Measurements from ENCODE around the gene DNAAF5. TPM values are rescaled to one million over a fixed set of nuclear protein-coding genes. Genes with fewer than 3 reads are reported as not detected.
A peak's percentile ranks its signal among the peaks of the same experiment; 100 is the strongest.

DNAAF5 gene
- total RNA-seq, 4 donors from 2014 or later, result 5.6 to 34.3 (median 13.3) TPM

DNA sequence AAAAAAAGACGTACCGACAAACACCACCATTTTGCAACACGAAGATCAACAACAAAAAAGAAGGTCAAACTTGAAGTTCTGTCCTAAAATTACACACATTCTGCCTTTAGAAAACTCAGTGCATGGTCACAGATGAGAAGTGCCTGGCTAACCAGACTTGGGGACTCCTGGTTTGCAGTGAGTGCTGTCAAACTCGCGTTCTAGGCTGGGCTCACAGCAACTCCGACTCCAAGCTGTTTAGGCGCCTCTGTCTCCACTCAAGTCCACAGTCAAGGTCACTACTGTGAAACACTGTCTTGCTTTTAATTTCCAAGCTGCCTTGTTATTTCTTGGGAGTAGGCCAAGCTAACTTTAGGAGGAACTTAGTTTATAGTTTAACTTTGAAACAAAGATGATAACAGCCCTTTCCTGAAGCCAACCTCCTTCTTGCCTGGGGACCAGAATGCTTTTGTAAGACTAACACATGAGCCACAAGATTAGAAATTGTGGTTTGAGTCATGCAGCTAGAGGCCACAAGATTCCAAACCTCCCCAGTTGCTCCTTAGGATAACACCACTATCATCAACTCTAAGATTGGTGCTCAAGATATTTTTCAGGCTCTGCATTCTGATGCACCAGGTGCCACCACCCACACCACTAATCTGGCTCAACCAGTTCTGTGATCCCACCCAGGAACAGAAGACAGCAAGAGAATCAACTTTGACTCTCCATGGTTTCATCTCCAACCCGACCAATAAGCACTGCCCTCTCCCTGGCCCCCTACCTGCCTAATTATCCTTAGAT lies 1.1 kb upstream of the DNAAF5 start:
- DNase-seq, result no peak
- Histone ChIP-seq H3K36me3 (no peaks in the 10 kb centered on the region), H3K4me1 (peaks cover 0 to 16% of the 10 kb centered on the region in 2 donors), H3K4me3 (no peak overlapping the region), H3K27ac (no peak overlapping the region), H3K9me3 (no peaks in the 10 kb centered on the region), H3K27me3 (no peaks in the 10 kb centered on the region)
- intact Hi-C loops (cut with DNase I; ENCODE audit: low total_unique reads), result loop anchor here (10.0 kb wide), 1 partner anchor 221 kb away; no protein-coding TSS in a partner anchor
- no peak for TF ChIP-seq POLR2A (IDR thresholded peaks at IDR 0.05)
- TF ChIP-seq, protein P1, sequence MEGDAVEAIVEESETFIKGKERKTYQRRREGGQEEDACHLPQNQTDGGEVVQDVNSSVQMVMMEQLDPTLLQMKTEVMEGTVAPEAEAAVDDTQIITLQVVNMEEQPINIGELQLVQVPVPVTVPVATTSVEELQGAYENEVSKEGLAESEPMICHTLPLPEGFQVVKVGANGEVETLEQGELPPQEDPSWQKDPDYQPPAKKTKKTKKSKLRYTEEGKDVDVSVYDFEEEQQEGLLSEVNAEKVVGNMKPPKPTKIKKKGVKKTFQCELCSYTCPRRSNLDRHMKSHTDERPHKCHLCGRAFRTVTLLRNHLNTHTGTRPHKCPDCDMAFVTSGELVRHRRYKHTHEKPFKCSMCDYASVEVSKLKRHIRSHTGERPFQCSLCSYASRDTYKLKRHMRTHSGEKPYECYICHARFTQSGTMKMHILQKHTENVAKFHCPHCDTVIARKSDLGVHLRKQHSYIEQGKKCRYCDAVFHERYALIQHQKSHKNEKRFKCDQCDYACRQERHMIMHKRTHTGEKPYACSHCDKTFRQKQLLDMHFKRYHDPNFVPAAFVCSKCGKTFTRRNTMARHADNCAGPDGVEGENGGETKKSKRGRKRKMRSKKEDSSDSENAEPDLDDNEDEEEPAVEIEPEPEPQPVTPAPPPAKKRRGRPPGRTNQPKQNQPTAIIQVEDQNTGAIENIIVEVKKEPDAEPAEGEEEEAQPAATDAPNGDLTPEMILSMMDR (IDR thresholded peaks at IDR 0.05), result no peak

DNA sequence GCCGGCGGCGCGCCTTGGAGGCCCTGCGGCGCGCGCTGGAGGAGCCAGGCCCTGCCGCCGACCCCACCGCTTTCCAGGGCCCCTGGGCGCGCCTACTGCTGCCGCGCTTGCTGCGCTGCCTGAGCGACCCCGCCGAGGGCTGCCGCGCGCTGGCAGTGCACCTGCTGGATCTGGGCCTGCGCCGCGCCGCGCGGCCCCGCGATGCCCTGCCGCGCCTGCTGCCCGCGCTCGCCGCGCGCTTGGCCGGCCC lies 280 bp downstream of the DNAAF5 start:
- no peaks in the 10 kb centered on the region for H3K9me3 ChIP-seq
- H3K4me3 ChIP-seq, result peak overlapping the region; percentile 35 to 93
- peak overlapping the region; percentile 28 to 52 for H3K27ac ChIP-seq
- peaks cover 0 to 16% of the 10 kb centered on the region in 2 donors for H3K4me1 ChIP-seq
- TF ChIP-seq POLR2A (IDR thresholded peaks at IDR 0.05), result no peak
- TF ChIP-seq, protein P1 (IDR thresholded peaks at IDR 0.05), result no peak
- intact Hi-C loops (cut with DNase I; ENCODE audit: low total_unique reads), result loop anchor here (10.0 kb wide), 1 partner anchor 222 kb away; no protein-coding TSS in a partner anchor
- H3K36me3 ChIP-seq, result no peaks in the 10 kb centered on the region
- no peak for DNase-seq
- no peaks in the 10 kb centered on the region for H3K27me3 ChIP-seq

DNA sequence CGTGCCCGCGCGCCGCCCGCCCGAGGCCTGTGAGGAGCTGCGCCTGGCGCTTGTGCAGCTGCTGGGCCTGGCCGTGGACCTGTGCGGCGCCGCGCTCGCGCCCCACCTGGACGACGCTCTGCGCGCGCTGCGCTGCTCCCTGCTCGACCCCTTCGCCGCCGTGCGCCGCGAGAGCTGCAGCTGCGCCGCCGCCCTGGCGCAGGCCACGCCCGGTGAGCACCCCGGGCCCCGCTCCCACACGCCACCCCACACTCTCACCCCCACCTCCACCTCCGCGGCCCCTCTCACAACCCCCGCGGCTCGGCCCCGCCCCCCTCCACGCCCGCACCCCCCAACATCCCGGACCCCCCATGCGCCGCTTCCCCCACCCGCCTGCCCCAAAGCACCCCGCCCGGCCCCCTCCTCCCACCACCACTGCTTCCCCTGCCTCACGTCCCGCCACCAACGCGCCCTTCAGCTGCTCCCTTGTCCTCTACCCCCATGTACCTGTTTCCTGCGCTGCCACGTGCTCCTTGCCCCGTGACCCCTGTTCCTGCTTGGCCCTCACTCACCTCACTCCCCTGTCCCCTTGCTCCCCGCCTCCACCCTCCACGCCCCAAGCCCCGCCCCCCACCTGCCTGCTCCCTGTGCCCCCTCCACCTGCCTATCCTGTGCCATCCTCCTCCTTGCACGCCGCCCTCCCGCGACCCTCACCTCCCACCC lies 756 bp downstream of the DNAAF5 start, which contains the start of gene PRKAR1B:
PRKAR1B (minus strand) TSS at position 178 of the 702 bp plus-strand sequence. CDS start 15,776 bp downstream, outside the sequence.
- intact Hi-C loops (cut with DNase I; ENCODE audit: low total_unique reads), result loop anchor here (10.0 kb wide), 1 partner anchor 222 kb away; no protein-coding TSS in a partner anchor
- no peak for DNase-seq
- peaks cover 0 to 16% of the 10 kb centered on the region in 2 donors for H3K4me1 ChIP-seq

DNA sequence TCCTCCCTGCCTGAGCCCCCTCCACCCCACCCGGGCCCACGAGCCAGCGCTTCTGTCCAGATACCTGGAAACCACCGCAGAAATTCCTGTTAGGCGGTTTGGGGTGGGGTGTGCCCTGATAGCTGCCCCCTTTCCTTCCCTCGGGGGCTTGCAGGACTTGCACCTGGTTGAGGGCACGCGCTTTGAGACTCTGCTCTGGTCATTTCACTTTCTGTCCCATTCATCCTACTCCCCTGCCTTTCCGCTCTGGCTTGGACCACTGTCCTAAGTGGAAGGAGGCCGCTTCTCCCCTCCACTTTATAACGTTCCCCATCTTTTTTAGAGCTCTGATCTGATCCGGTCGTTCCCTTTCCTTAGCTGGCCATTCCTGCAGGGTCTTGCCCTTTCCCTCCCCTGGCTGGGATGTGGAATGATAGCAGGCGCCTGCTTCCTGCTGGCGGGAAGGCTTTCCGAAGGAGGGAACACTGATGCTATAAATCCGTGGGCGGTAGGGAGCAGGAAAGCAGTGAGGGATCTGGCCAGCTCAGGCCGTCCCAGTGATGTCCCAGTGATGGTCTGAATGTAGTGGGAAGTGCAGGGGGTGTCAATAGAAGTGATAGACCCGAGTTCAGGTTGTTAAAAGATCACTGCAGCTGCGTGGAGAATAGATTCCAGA lies 1.4 kb downstream of the DNAAF5 start:
- Histone ChIP-seq H3K4me1 (peaks cover 0 to 16% of the 10 kb centered on the region in 2 donors), H3K4me3 (peak overlapping the region in 1 of 2 donors; percentile 93), H3K27ac (no peak overlapping the region), H3K27me3 (no peaks in the 10 kb centered on the region), H3K36me3 (no peaks in the 10 kb centered on the region), H3K9me3 (no peaks in the 10 kb centered on the region)
- intact Hi-C loops (cut with DNase I; ENCODE audit: low total_unique reads), result loop anchor here (10.0 kb wide), 1 partner anchor 223 kb away; no protein-coding TSS in a partner anchor
- no peak for DNase-seq
- TF ChIP-seq, protein P1 (IDR thresholded peaks at IDR 0.05), result no peak
- TF ChIP-seq POLR2A (IDR thresholded peaks at IDR 0.05), result no peak

More for the DNA sequence above, 756 bp downstream of the DNAAF5 start, which contains the start of gene PRKAR1B:
- Histone ChIP-seq H3K27me3 (no peaks in the 10 kb centered on the region), H3K36me3 (no peaks in the 10 kb centered on the region), H3K27ac (peak within 1 kb of the TSS; percentile 28 to 52), H3K9me3 (no peaks in the 10 kb centered on the region), H3K4me3 (peak within 1 kb of the TSS; percentile 35 to 93)
- TF ChIP-seq POLR2A (IDR thresholded peaks at IDR 0.05), result no peak
- TF ChIP-seq, protein P1 (IDR thresholded peaks at IDR 0.05), result no peak

All from uterus (tissue), 4 donors.